KMS-11 (cell line): ENCODE results near the gene IFFO2.

Experiments
- H2AFZ ChIP-seq: fragments of 200-600 bp; sonication (generic); 2 replicates; pipeline ENCODE4 v1.6.1; 2016; ENCODE audit warnings: antibody characterized with exemption, mixed run types, low read depth
- H3K27ac ChIP-seq: fragments of 200-600 bp; sonication (generic); 2 replicates; pipeline ENCODE4 v1.6.1; 2016; ENCODE audit warnings: mild to moderate bottlenecking, mixed run types
- H3K27me3 ChIP-seq: fragments of 200-600 bp; sonication (generic); 2 replicates; pipeline ENCODE4 v1.6.1; 2017; ENCODE audit warnings: mild to moderate bottlenecking, low read depth, mixed run types, moderate library complexity; ENCODE audit not compliant: insufficient read depth
- H3K36me3 ChIP-seq: fragments of 200-600 bp; sonication (generic); 2 replicates; pipeline ENCODE4 v1.6.1; 2017; ENCODE audit warnings: mild to moderate bottlenecking, mixed run types; ENCODE audit not compliant: insufficient read depth
- H3K4me1 ChIP-seq: fragments of 200-600 bp; sonication (generic); 2 replicates; pipeline ENCODE4 v1.6.1; 2016; ENCODE audit warnings: mild to moderate bottlenecking, low read depth, mixed run types; ENCODE audit not compliant: poor library complexity, severe bottlenecking
- H3K4me2 ChIP-seq: fragments of 200-600 bp; sonication (generic); 2 replicates; pipeline ENCODE4 v1.7.0; 2016; ENCODE audit warnings: mild to moderate bottlenecking, mixed run types
- H3K4me3 ChIP-seq: fragments of 200-600 bp; sonication (generic); IDR thresholded peaks from 2 replicates; pipeline ENCODE4 v1.6.1; 2017; ENCODE audit warnings: low read depth, low read length, mixed read lengths; ENCODE audit not compliant: insufficient read depth
- H3K79me2 ChIP-seq: fragments of 200-600 bp; sonication (generic); 2 replicates; pipeline ENCODE4 v1.6.1; 2016; ENCODE audit warnings: low read depth, mixed run types; ENCODE audit not compliant: insufficient read depth
- H3K9ac ChIP-seq: fragments of 200-600 bp; sonication (generic); 2 replicates; pipeline ENCODE4 v1.6.1; 2016; ENCODE audit warnings: mild to moderate bottlenecking, mixed run types
- H4K20me1 ChIP-seq: fragments of 200-600 bp; sonication (generic); 2 replicates; pipeline ENCODE4 v1.6.1; 2016; ENCODE audit warnings: mild to moderate bottlenecking, mixed run types; ENCODE audit not compliant: insufficient read depth
- CTCF ChIP-seq: fragments of 200-600 bp; sonication (generic); conservative IDR thresholded peaks from 2 replicates; pipeline ENCODE4 v1.6.1; 2017; ENCODE audit warnings: low read depth, mild to moderate bottlenecking, antibody characterized with exemption, low read length, moderate library complexity, mixed read lengths

Gene IFFO2

DNA sequence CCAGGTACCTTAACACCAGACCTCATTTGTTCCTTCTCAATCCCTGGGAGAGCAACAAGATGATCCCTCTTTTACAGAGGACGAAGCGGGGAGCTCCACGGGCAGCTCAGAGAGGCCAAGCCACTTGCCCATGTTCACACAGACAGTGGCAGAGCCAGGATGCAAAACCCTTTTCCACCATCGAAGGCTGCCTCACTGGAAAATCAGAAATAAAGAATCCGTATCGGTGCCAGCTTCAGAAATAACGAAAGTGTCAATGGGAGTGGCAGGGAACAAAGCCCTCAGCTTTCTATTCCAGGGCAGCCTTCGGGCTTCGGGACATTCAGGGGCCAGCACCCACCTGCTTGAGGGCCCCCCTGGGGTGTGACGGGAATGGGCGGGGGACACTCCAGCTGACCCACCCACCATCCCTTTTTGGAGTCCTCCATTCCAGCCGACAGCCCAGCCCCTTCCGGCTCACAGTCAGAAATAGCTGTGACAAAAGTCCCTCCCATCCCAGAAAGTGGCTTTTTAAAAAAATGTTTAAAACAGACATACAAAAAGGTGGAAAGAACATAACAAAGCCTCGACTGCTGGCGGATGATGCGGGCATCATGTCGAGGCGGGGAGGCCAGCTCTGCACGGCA, 6.0 kb downstream of the IFFO2 start:
- no peaks in the 10 kb centered on the region for H3K79me2 ChIP-seq
- H2AFZ ChIP-seq = no peak overlapping the region
- H3K27me3 ChIP-seq = peaks cover 52% of the 10 kb centered on the region
- H4K20me1 ChIP-seq = no peaks in the 10 kb centered on the region
- H3K4me2 ChIP-seq = peak overlapping the region; percentile 30; the same call in 1 of the 2 replicates
- H3K36me3 ChIP-seq = no peaks in the 10 kb centered on the region
- no peak overlapping the region for H3K27ac ChIP-seq
- H3K9ac ChIP-seq = no peak overlapping the region
- no peak for TF ChIP-seq CTCF
- no peak overlapping the region for H3K4me3 ChIP-seq
- peaks cover 15% of the 10 kb centered on the region for H3K4me1 ChIP-seq

DNA sequence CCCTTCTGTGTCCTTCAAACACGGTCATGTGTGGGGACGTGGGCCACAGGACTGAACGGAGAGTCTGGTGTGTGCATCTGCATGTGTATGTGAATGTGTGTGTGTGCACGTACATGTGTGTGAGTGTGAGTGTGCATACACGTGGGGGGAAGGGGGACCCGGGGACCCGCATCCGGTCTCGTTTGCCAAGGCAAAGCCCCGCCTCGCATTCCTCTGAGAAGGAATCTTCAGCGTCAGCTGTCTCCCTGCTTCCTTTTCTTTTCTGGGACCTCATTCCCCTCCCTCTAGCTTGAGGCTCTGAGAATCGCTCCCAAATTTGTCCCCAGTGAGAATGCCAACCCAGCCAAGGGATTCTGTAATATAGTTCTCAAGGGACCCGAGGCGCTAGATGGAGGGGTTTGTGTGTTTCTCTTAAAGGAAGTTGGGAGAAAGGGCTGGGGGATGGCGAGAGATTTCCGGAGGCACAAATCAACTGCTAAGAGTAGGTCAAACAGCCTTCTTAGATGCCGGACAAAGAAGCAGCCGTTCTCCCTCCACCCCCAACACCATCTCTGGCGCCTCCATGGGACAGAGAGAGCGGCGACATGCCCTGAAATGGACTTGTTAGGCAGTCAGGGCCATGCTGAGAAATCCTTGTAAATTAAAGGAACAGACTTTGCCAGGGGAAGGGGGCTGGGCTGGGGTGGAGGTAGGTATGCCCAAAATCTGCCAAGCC, 6.6 kb downstream of the IFFO2 start:
- no peak overlapping the region for H3K9ac ChIP-seq
- H2AFZ ChIP-seq = no peak overlapping the region
- no peak overlapping the region for H3K27ac ChIP-seq

GRCh38 chr1:18948913-18949685, 7.4 kb downstream of the IFFO2 start:
- H3K4me3 ChIP-seq = no peak overlapping the region
- no peak overlapping the region for H3K4me2 ChIP-seq
- H3K27ac ChIP-seq = no peak overlapping the region
- no peaks in the 10 kb centered on the region for H3K79me2 ChIP-seq
- no peaks in the 10 kb centered on the region for H3K36me3 ChIP-seq
- peaks cover 43% of the 10 kb centered on the region for H3K27me3 ChIP-seq
- H2AFZ ChIP-seq = no peak overlapping the region
- H3K4me1 ChIP-seq = peaks cover 15% of the 10 kb centered on the region
- H4K20me1 ChIP-seq = no peaks in the 10 kb centered on the region
- H3K9ac ChIP-seq = no peak overlapping the region
- TF ChIP-seq CTCF = no peak

More for the DNA sequence above, 6.6 kb downstream of the IFFO2 start:
- Histone ChIP-seq H3K27me3 (peaks cover 50% of the 10 kb centered on the region), H3K4me3 (no peak overlapping the region), H3K4me2 (no peak overlapping the region), H4K20me1 (no peaks in the 10 kb centered on the region), H3K4me1 (peaks cover 15% of the 10 kb centered on the region), H3K79me2 (no peaks in the 10 kb centered on the region), H3K36me3 (no peaks in the 10 kb centered on the region)
- no peak for TF ChIP-seq CTCF

DNA sequence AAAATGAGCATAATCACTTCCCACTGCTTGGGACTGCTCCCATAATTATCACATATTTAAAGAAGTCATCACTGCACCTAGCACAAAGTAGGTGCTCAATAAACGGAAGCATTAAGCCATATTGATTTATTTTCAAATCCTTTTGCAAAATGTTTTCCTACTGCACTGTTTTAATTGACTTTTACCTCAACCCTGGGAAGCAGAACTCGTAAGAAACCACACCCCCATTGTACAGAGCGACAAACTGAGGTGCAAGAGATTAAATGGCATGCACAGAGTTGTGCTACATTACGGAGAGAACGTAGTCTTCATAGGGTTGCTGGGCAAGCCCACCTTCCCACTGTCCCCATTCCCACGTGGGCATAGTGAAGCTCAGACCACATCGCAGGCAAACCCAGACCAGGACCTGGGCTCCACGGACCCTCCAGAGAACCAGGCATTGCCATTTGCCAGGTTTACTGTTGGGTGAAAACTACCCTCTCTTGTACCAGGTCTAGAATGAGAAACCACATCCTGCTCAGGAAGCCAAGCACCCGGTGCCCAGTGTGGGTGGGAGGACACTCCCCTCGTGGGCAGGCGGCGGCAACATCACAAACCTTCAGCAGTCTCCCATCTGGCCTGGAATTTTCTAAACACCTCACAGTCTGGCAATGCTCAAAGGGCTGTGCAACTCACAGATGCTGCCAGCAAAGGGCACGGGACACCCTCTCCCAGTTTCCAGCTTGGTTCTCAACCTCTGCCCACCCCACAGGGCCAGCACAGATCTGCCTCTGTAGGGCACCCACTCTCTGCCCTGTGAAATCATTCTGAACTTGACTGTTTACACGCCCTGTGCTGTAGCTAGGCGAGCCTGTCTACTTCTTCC, 8.2 kb downstream of the IFFO2 start:
- Histone ChIP-seq H4K20me1 (no peaks in the 10 kb centered on the region), H3K4me1 (peaks cover 15% of the 10 kb centered on the region), H3K27me3 (peaks cover 37% of the 10 kb centered on the region; the same call in 1 of the 2 replicates), H3K79me2 (no peaks in the 10 kb centered on the region), H3K9ac (no peak overlapping the region), H3K4me3 (no peak overlapping the region), H3K27ac (no peak overlapping the region), H2AFZ (no peak overlapping the region), H3K36me3 (no peaks in the 10 kb centered on the region), H3K4me2 (no peak overlapping the region)
- no peak for TF ChIP-seq CTCF
